ENCODE measurements around the gene ZMIZ1. TPM values are rescaled to one million over a fixed set of nuclear protein-coding genes. Genes with fewer than 3 reads are reported as not detected.

The ZMIZ1 gene
- polyA plus RNA-seq, 1 experiment = 7.6 TPM

- no peak for TF ChIP-seq CTCF (IDR thresholded peaks at IDR 0.05; ENCODE audit: low read depth, low read length)
- no peak for DNase-seq (ENCODE audit: low read depth, low spot score)
- CTCF ChIA-PET = no interaction called here
Measured at GRCh38 chr10:79180414-79181221, 111.9 kb downstream of the ZMIZ1 start.

GRCh38 chr10:79181227-79181626 lies 112.5 kb downstream of the ZMIZ1 start:
- H3K4me3 ChIP-seq (ENCODE audit: low read depth, low read length) = no peak overlapping the region
- DNase-seq (ENCODE audit: low read depth, low spot score) = no peak
- ChIA-PET CTCF (no interaction called here), POLR2A (no interaction called here)
- H3K9me3 ChIP-seq (ENCODE audit: control insufficient read depth, insufficient read depth, low read length) = no peaks in the 10 kb centered on the region; the same call in 1 of the 2 replicates
- peak overlapping the region; percentile 21 for H3K27ac ChIP-seq (ENCODE audit: low read depth, low read length)
- H3K27me3 ChIP-seq (ENCODE audit: control insufficient read depth, insufficient read depth, low read length) = no peaks in the 10 kb centered on the region
- TF ChIP-seq CTCF (IDR thresholded peaks at IDR 0.05; ENCODE audit: low read depth, low read length) = no peak

More at GRCh38 chr10:79180414-79181221, 111.9 kb downstream of the ZMIZ1 start:
- Histone ChIP-seq H3K27me3 (ENCODE audit: control insufficient read depth, insufficient read depth, low read length) (no peaks in the 10 kb centered on the region), H3K9me3 (ENCODE audit: control insufficient read depth, insufficient read depth, low read length) (no peaks in the 10 kb centered on the region; the same call in 1 of the 2 replicates), H3K4me3 (ENCODE audit: low read depth, low read length) (no peak overlapping the region), H3K27ac (ENCODE audit: low read depth, low read length) (peak overlapping the region; percentile 21)
- POLR2A ChIA-PET = interaction anchor here (0.6 kb wide), 1 partner anchor 207 kb away, joined by 3 read pairs; no protein-coding TSS in a partner anchor

- no peak for DNase-seq (ENCODE audit: low read depth, low spot score)
- no peaks in the 10 kb centered on the region for H3K27me3 ChIP-seq (ENCODE audit: control insufficient read depth, insufficient read depth, low read length)
- TF ChIP-seq CTCF (IDR thresholded peaks at IDR 0.05; ENCODE audit: low read depth, low read length) = no peak
- ChIA-PET CTCF (interaction anchor here (2.7 kb wide), 1 partner anchor 14 kb away, joined by 19 read pairs; no protein-coding TSS in a partner anchor), POLR2A (no interaction called here)
- H3K9me3 ChIP-seq (ENCODE audit: control insufficient read depth, insufficient read depth, low read length) = no peaks in the 10 kb centered on the region; the same call in 1 of the 2 replicates
- H3K27ac ChIP-seq (ENCODE audit: low read depth, low read length) = peak overlapping the region; percentile 21
- H3K4me3 ChIP-seq (ENCODE audit: low read depth, low read length) = no peak overlapping the region
Measured at GRCh38 chr10:79181698-79182521, 113.1 kb downstream of the ZMIZ1 start.

- ChIA-PET POLR2A (no interaction called here), CTCF (interaction anchor here (2.7 kb wide), 1 partner anchor 13 kb away, joined by 19 read pairs; no protein-coding TSS in a partner anchor)
- Histone ChIP-seq H3K9me3 (ENCODE audit: control insufficient read depth, insufficient read depth, low read length) (no peaks in the 10 kb centered on the region; the same call in 1 of the 2 replicates), H3K27ac (ENCODE audit: low read depth, low read length) (peak overlapping the region; percentile 55), H3K4me3 (ENCODE audit: low read depth, low read length) (no peak overlapping the region), H3K27me3 (ENCODE audit: control insufficient read depth, insufficient read depth, low read length) (no peaks in the 10 kb centered on the region)
- DNase-seq (ENCODE audit: low read depth, low spot score) = no peak
- TF ChIP-seq CTCF (IDR thresholded peaks at IDR 0.05; ENCODE audit: low read depth, low read length) = no peak
Measured at GRCh38 chr10:79182781-79183467, 114.2 kb downstream of the ZMIZ1 start.
